A549 (cell line): ENCODE data around the gene SESN3. TPM values are rescaled to one million over a fixed set of nuclear protein-coding genes. Genes with fewer than 3 reads are reported as not detected.
"Not testable (repeated sequence)": the region's sequence is repeated elsewhere in the genome, so short reads cannot be mapped to it uniquely, and the experiment has no call there.

Source experiments
- ATAC-seq, 2 experiments: fragments of 200-7000 bp in 1 of 2; fragments of >200 bp in 1 of 2; cut with Nextera tagmentation in 1 of 2; cut with Tn5 transposase in 1 of 2; 3 replicates each; pipeline versions ENCODE4 v1.8.0 to v1.9.1; 2018 to 2020; ENCODE audit warnings: mild to moderate bottlenecking in 1 of 2, moderate library complexity in 1 of 2
- CTCF ChIA-PET: fragments of 300-600 bp; sonication (Branson Sonifier 250); formaldehyde crosslinking; extraction: SDS; loops from one replicate; lab custom pipeline; 2021; ENCODE audit warnings: antibody characterized with exemption, inconsistent platforms; lab: Yijun Ruan, JAX
- POLR2A ChIA-PET: fragments of 350-600 bp; formaldehyde crosslinking; extraction: SDS; loops from one replicate; lab custom pipeline; 2021; ENCODE audit warnings: antibody characterized with exemption, inconsistent platforms; lab: Yijun Ruan, JAX
- DNase-seq, 2 experiments: peaks; one replicate each; pipeline versions ENCODE4 v3.0.0 to v3.0.0-alpha.2; 2011 to 2016; ENCODE audit warnings: low read depth in 1 of 2, low spot score in 1 of 2
- FAIRE-seq: peaks from 2 replicates; lab custom pipeline; 2011; peaks lifted over from hg19 to GRCh38; lab: Jason Lieb, UNC
- H3K27ac ChIP-seq, 2 experiments: fragments of >200 bp; sonication (Bioruptor Twin); formaldehyde crosslinking; 3 replicates each; pipeline ENCODE4 v1.5.1; 2016 to 2017
- H3K4me1 ChIP-seq: fragments of >200 bp; sonication (Bioruptor Twin); formaldehyde crosslinking; 3 replicates; pipeline ENCODE4 v1.6.1; 2016
- H3K4me2 ChIP-seq: fragments of >200 bp; sonication (Bioruptor Twin); formaldehyde crosslinking; 3 replicates; pipeline ENCODE4 v1.6.1; 2016
- H3K4me3 ChIP-seq: fragments of >200 bp; sonication (Bioruptor Twin); formaldehyde crosslinking; 3 replicates; pipeline ENCODE4 v1.5.1; 2016
- H3K9me3 ChIP-seq: fragments of >200 bp; sonication (Bioruptor Twin); formaldehyde crosslinking; 3 replicates; pipeline ENCODE4 v1.6.1; 2016
- CEBPB ChIP-seq, 2 experiments: fragments of >200 bp in 1 of 2; sonication (Bioruptor Twin) in 1 of 2; formaldehyde crosslinking in 1 of 2; IDR thresholded peaks; 2 replicates each; pipeline ENCODE4 v1.6.1; 2012 to 2016
- CHD4 ChIP-seq: fragments of 200-600 bp; sonication (generic); IDR thresholded peaks from 2 replicates; pipeline ENCODE4 v1.6.1; 2016; ENCODE audit warnings: antibody characterized with exemption, mild to moderate bottlenecking, borderline replicate concordance
- CTCF ChIP-seq: fragments of >200 bp; sonication (Bioruptor Twin); formaldehyde crosslinking; IDR thresholded peaks from 3 replicates; pipeline ENCODE4 v1.5.1; 2016
- EHMT2 ChIP-seq: fragments of 200-600 bp; sonication (generic); IDR thresholded peaks from 2 replicates; pipeline ENCODE4 v1.6.1; 2016; ENCODE audit warnings: antibody characterized with exemption, low read depth, mild to moderate bottlenecking, moderate library complexity
- EP300 ChIP-seq, 2 experiments: fragments of >200 bp; sonication (Bioruptor Twin); formaldehyde crosslinking; IDR thresholded peaks; 2 replicates in 1 of 2; 3 replicates in 1 of 2; pipeline ENCODE4 v1.6.1; 2016 to 2017
- ESRRA ChIP-seq: fragments of 150-350 bp; IDR thresholded peaks from 2 replicates; pipeline ENCODE4 v1.6.1; 2014; ENCODE audit warnings: mild to moderate bottlenecking, low read length, borderline replicate concordance
- FOXS1 ChIP-seq: fragments of 250-450 bp; sonication (Bioruptor Pico); IDR thresholded peaks from 2 replicates; pipeline ENCODE4 v1.5.0; 2020; ENCODE audit warnings: mild to moderate bottlenecking, moderate library complexity
- HDAC2 ChIP-seq: fragments of 200-600 bp; sonication (generic); IDR thresholded peaks from 2 replicates; pipeline ENCODE4 v1.6.1; 2016
- HES2 ChIP-seq: fragments of >200 bp; sonication (Bioruptor Twin); formaldehyde crosslinking; IDR thresholded peaks from 2 replicates; pipeline ENCODE4 v1.6.1; 2016
- JUNB ChIP-seq: fragments of >200 bp; sonication (Bioruptor Twin); formaldehyde crosslinking; IDR thresholded peaks from 2 replicates; pipeline ENCODE4 v1.6.1; 2016
- KDM5A ChIP-seq: fragments of 200-600 bp; sonication (generic); IDR thresholded peaks from 2 replicates; pipeline ENCODE4 v1.6.1; 2016; ENCODE audit warnings: antibody characterized with exemption, mild to moderate bottlenecking
- MAFK ChIP-seq: fragments of 450-650 bp; IDR thresholded peaks from 2 replicates; pipeline ENCODE4 v1.6.1; 2014; ENCODE audit not compliant: partially characterized antibody
- MAZ ChIP-seq: fragments of 150-350 bp; IDR thresholded peaks from 2 replicates; pipeline ENCODE4 v1.6.1; 2014; ENCODE audit warnings: antibody characterized with exemption, low read depth, low read length, borderline replicate concordance
- MYC ChIP-seq: IDR thresholded peaks from 2 replicates; pipeline ENCODE4 v1.6.1; 2012; ENCODE audit warnings: mild to moderate bottlenecking, inconsistent platforms, low read length, improper control_type of control experiment, borderline replicate concordance
- RAD21 ChIP-seq, 2 experiments: fragments of >200 bp in 1 of 2; sonication (Bioruptor Twin) in 1 of 2; formaldehyde crosslinking in 1 of 2; IDR thresholded peaks in 1 of 2; conservative IDR thresholded peaks in 1 of 2; 2 replicates in 1 of 2; 3 replicates in 1 of 2; pipeline ENCODE4 v1.6.1; 2012 to 2018; ENCODE audit warnings: inconsistent platforms in 1 of 2
- RARB ChIP-seq: fragments of 250-450 bp; sonication (Bioruptor Pico); IDR thresholded peaks from 2 replicates; pipeline ENCODE4 v1.8.0; 2021; ENCODE audit warnings: mild to moderate bottlenecking, moderate library complexity
- TFCP2L1 ChIP-seq: fragments of 250-450 bp; sonication (Bioruptor Pico); IDR thresholded peaks from 2 replicates; pipeline ENCODE4 v1.5.0; 2021; ENCODE audit warnings: mild to moderate bottlenecking
- TP53 ChIP-seq: fragments of 250-450 bp; sonication (Bioruptor Pico); IDR thresholded peaks from 2 replicates; pipeline ENCODE4 v1.5.0; 2021; ENCODE audit warnings: mild to moderate bottlenecking, moderate library complexity
- USF2 ChIP-seq: fragments of 450-650 bp; IDR thresholded peaks from 2 replicates; pipeline ENCODE4 v1.6.1; 2014; ENCODE audit warnings: antibody characterized with exemption
- ZFP36 ChIP-seq: fragments of 450-650 bp; IDR thresholded peaks from 2 replicates; pipeline ENCODE4 v1.6.1; 2014; ENCODE audit warnings: borderline replicate concordance; ENCODE audit not compliant: partially characterized antibody
- ZNF302 ChIP-seq: fragments of 250-450 bp; sonication (Bioruptor Pico); IDR thresholded peaks from 2 replicates; pipeline ENCODE4 v1.9.0; 2021; ENCODE audit warnings: inconsistent platforms, mild to moderate bottlenecking, moderate library complexity
- WGBS: methylation state at CpG from one replicate; pipeline ENCODE4 v1.1.6; 2017; ENCODE audit errors: missing lambda C conversion rate; 5-methylcytosine and 5-hydroxymethylcytosine counted together
- polyA plus RNA-seq, 4 experiments: library from polyadenylated mRNA; depleted of rRNA in 3 of 4; stranded (reverse); fragments of >200 nt; fragmentation: RNase III in 1 of 4; extraction: RNeasy Plus Mini Kit Qiagen cat#74134 plus additional on column Dnase treatment in 1 of 4; gene quantifications; 2 replicates in 3 of 4; 3 replicates in 1 of 4; pipeline ENCODE4 v1.2.3, GENCODE V29; 2011 to 2017

Gene SESN3
- polyA plus RNA-seq, 2 of the 4 experiments (the other 2 are of a cell fraction), result 0.35 to 3.6 TPM

- ChIA-PET POLR2A (no interaction called here), CTCF (interaction anchor here (1.8 kb wide), 1 partner anchor 476 kb away, joined by 6 read pairs; no protein-coding TSS in a partner anchor)
- FAIRE-seq (no peak), ATAC-seq (no peak), DNase-seq (no peak)
- no peaks in the 10 kb centered on the region for H3K9me3 ChIP-seq
- WGBS, result 1% methylated on average over 12 of the region's 12 CpGs
- H3K4me3 ChIP-seq, result peak overlapping the region; percentile 71; the same call in 2 of the 3 replicates
- peaks cover 11% of the 10 kb centered on the region for H3K4me1 ChIP-seq
- peak overlapping the region; percentile 85 for H3K4me2 ChIP-seq
- no peak overlapping the region for H3K27ac ChIP-seq
- no peak for TF ChIP-seq MAZ
- TF ChIP-seq MAFK, result peak; percentile 91
- TF ChIP-seq EHMT2, result no peak
Measured at GRCh38 chr11:95229199-95229992, 1.6 kb downstream of the SESN3 start.

GRCh38 chr11:95228081-95228749 is 2.8 kb downstream of the SESN3 start:
- CTCF ChIA-PET, result no interaction called here
- DNase-seq, result no peak

GRCh38 chr11:95227060-95227459 is 3.9 kb downstream of the SESN3 start:
- 76% methylated on average over 6 of the region's 6 CpGs for WGBS
- FAIRE-seq, result not testable (repeated sequence)

More at GRCh38 chr11:95228081-95228749, 2.8 kb downstream of the SESN3 start:
- WGBS, result 60% methylated on average over 2 of the region's 2 CpGs
- Histone ChIP-seq H3K4me3 (no peak overlapping the region), H3K27ac (no peak overlapping the region), H3K4me2 (peak overlapping the region; percentile 34; the same call in 1 of the 3 replicates), H3K9me3 (no peaks in the 10 kb centered on the region), H3K4me1 (peaks cover 11% of the 10 kb centered on the region)
- POLR2A ChIA-PET, result no interaction called here
- TF ChIP-seq JUNB (no peak), RAD21 (conservative IDR thresholded peaks at IDR 0.05 in 1 of 2, IDR thresholded peaks at IDR 0.05 in 1 of 2) (no peak), HES2 (no peak), EP300 (IDR thresholded peaks at IDR 0.05) (no peak), ZFP36 (no peak), ZNF302 (CRISPR knock-in tag) (no peak), USF2 (no peak), TFCP2L1 (CRISPR knock-in tag) (no peak), EHMT2 (no peak), CTCF (no peak), RARB (CRISPR knock-in tag) (no peak), TP53 (CRISPR knock-in tag) (no peak), FOXS1 (CRISPR knock-in tag) (no peak), ESRRA (no peak), HDAC2 (no peak), CEBPB (IDR thresholded peaks at IDR 0.05) (no peak), KDM5A (no peak), CHD4 (no peak), MYC (no peak)
- no peak for FAIRE-seq
- no peak for ATAC-seq

More at GRCh38 chr11:95227060-95227459, 3.9 kb downstream of the SESN3 start:
- CTCF ChIA-PET, POLR2A ChIA-PET, DNase-seq, ATAC-seq, H3K4me3 ChIP-seq, H3K9me3 ChIP-seq, H3K4me2 ChIP-seq, H3K27ac ChIP-seq: not testable (repeated sequence)
- peaks cover 11% of the 10 kb centered on the region for H3K4me1 ChIP-seq
